PC-3 (cell line): ENCODE results near the gene WLS. TPM values are rescaled to one million over a fixed set of nuclear protein-coding genes. Genes with fewer than 3 reads are reported as not detected.

ENCODE experiments used
- ATAC-seq: fragments of 200-7000 bp; cut with Tn5 transposase; 2 replicates; pipeline ENCODE4 v1.9.1; 2020; ENCODE audit warnings: mild to moderate bottlenecking, moderate library complexity
- BruUV-seq: library from RNA; stranded (reverse); fragments of 400-500 nt; replicated peaks from 2 replicates; lab custom pipeline; 2021; lab: Mats Ljungman, UMichigan
- CTCF ChIA-PET: fragments of 300-600 bp; sonication (Branson Sonifier 250); formaldehyde crosslinking; loops from one replicate; lab custom pipeline; 2022; ENCODE audit warnings: antibody characterized with exemption; lab: Charles Lee
- POLR2A ChIA-PET: fragments of 300-600 bp; sonication (Branson Sonifier 250); formaldehyde crosslinking; loops from one replicate; lab custom pipeline; 2022; ENCODE audit warnings: antibody characterized with exemption; ENCODE audit not compliant: unreplicated experiment; lab: Charles Lee
- DNase-seq: peaks from one replicate; pipeline ENCODE4 v3.0.0-alpha.2; 2015
- H2AFZ ChIP-seq: fragments of 300-600 bp; sonication (generic); 2 replicates; pipeline ENCODE4 v1.6.0; 2016; ENCODE audit warnings: antibody characterized with exemption, low read length
- H3F3A ChIP-seq: fragments of 300-600 bp; sonication (generic); one replicate; pipeline ENCODE4 v1.6.0; 2017; ENCODE audit warnings: antibody characterized with exemption, low read length, control low read depth, mild to moderate bottlenecking; ENCODE audit not compliant: unreplicated experiment
- H3K27ac ChIP-seq: fragments of 300-600 bp; sonication (generic); 2 replicates; pipeline ENCODE4 v1.5.1; 2016; ENCODE audit warnings: mild to moderate bottlenecking, low read length
- H3K27me3 ChIP-seq: fragments of 300-600 bp; sonication (generic); 2 replicates; pipeline ENCODE4 v1.6.1; 2016; ENCODE audit warnings: low read length, mixed read lengths
- H3K36me3 ChIP-seq: fragments of 300-600 bp; sonication (generic); 2 replicates; pipeline ENCODE4 v1.6.1; 2016; ENCODE audit warnings: low read depth, mixed run types, low read length, mixed read lengths
- H3K4me1 ChIP-seq: fragments of 300-600 bp; sonication (generic); 2 replicates; pipeline ENCODE4 v1.5.1; 2016; ENCODE audit warnings: low read length; ENCODE audit not compliant: insufficient read depth
- H3K4me2 ChIP-seq: fragments of 300-600 bp; sonication (generic); 2 replicates; pipeline ENCODE4 v1.6.0; 2016; ENCODE audit warnings: low read length
- H3K4me3 ChIP-seq: fragments of 300-600 bp; sonication (generic); 2 replicates; pipeline ENCODE4 v1.5.1; 2016; ENCODE audit warnings: mild to moderate bottlenecking, low read length, mixed read lengths
- H3K79me2 ChIP-seq: fragments of 300-600 bp; sonication (generic); 2 replicates; pipeline ENCODE4 v1.6.1; 2017; ENCODE audit warnings: low read length, mixed read lengths
- H3K9ac ChIP-seq: fragments of 300-600 bp; sonication (generic); 2 replicates; pipeline ENCODE4 v1.6.0; 2016; ENCODE audit warnings: mild to moderate bottlenecking, low read length
- H3K9me2 ChIP-seq: fragments of 300-600 bp; sonication (generic); replicated peaks from 2 replicates; pipeline ENCODE4 v1.6.1; 2016; ENCODE audit warnings: mixed run types, low read length, mixed read lengths
- H3K9me3 ChIP-seq: fragments of 300-600 bp; sonication (generic); 2 replicates; pipeline ENCODE4 v1.6.1; 2016; ENCODE audit warnings: low read length, mixed read lengths
- H4K20me1 ChIP-seq: fragments of 300-600 bp; sonication (generic); 2 replicates; pipeline ENCODE4 v1.6.1; 2016; ENCODE audit warnings: low read length, mixed read lengths
- CTCF ChIP-seq: fragments of 300-600 bp; sonication (generic); conservative IDR thresholded peaks from 2 replicates; pipeline ENCODE4 v1.5.1; 2017; ENCODE audit warnings: antibody characterized with exemption, low read depth, mild to moderate bottlenecking, low read length
- EZH2 ChIP-seq: fragments of 300-600 bp; sonication (generic); IDR thresholded peaks from one replicate; pipeline ENCODE4 v1.6.1; 2017; ENCODE audit warnings: antibody characterized with exemption, mild to moderate bottlenecking, low read length; ENCODE audit not compliant: unreplicated experiment
- EZH2phosphoT487 ChIP-seq: fragments of 300-600 bp; sonication (generic); IDR thresholded peaks from 2 replicates; pipeline ENCODE4 v1.6.1; 2018; ENCODE audit warnings: mild to moderate bottlenecking, antibody characterized with exemption, low read length, borderline replicate concordance
- intact Hi-C: fragments of 100-400 bp; cut with micrococcal nuclease; formaldehyde crosslinking; loops from 2 replicates; pipeline ENCODE4 v1.9.0; 2023
- total RNA-seq: library from RNA; depleted of rRNA; stranded (reverse); fragments of >200 nt; gene quantifications from 2 replicates; pipeline ENCODE4 v1.2.3, GENCODE V29; 2014

The WLS gene
- total RNA-seq, 1 experiment from 2014 or later = 19.1 TPM

- TF ChIP-seq EZH2 (no peak), CTCF (no peak)
- Histone ChIP-seq H4K20me1 (no peaks in the 10 kb centered on the region), H3K4me2 (no peak overlapping the region), H3K9ac (no peak overlapping the region), H3K4me3 (no peak overlapping the region), H3K9me3 (no peaks in the 10 kb centered on the region), H3K79me2 (no peaks in the 10 kb centered on the region), H3K27ac (no peak overlapping the region), H3K36me3 (no peaks in the 10 kb centered on the region), H3K27me3 (no peaks in the 10 kb centered on the region), H3K4me1 (peaks cover 9% of the 10 kb centered on the region), H3K9me2 (no peaks in the 10 kb centered on the region), H2AFZ (no peak overlapping the region), H3F3A (no peaks in the 10 kb centered on the region)
- intact Hi-C loops = no loop called here
- BruUV-seq = no TSS peak
- DNase-seq = no peak
- ChIA-PET CTCF (no interaction called here), POLR2A (no interaction called here)
- no peak for ATAC-seq
Observed at GRCh38 chr1:68168545-68169171, 63.7 kb downstream of the WLS start.

GRCh38 chr1:68167211-68167610 is 65.1 kb downstream of the WLS start:
- H2AFZ ChIP-seq = no peak overlapping the region
- CTCF ChIA-PET = no interaction called here
- H3K27ac ChIP-seq = no peak overlapping the region
- no peaks in the 10 kb centered on the region for H3K36me3 ChIP-seq
- POLR2A ChIA-PET = no interaction called here
- no TSS peak for BruUV-seq
- H3K79me2 ChIP-seq = no peaks in the 10 kb centered on the region
- no peaks in the 10 kb centered on the region for H4K20me1 ChIP-seq
- H3K9me3 ChIP-seq = no peaks in the 10 kb centered on the region
- no peaks in the 10 kb centered on the region for H3K27me3 ChIP-seq
- H3K9me2 ChIP-seq = no peaks in the 10 kb centered on the region
- no peak overlapping the region for H3K9ac ChIP-seq
- TF ChIP-seq EZH2 = no peak
- no peak for TF ChIP-seq EZH2phosphoT487
- no peak for TF ChIP-seq CTCF
- H3F3A ChIP-seq = no peaks in the 10 kb centered on the region
- H3K4me2 ChIP-seq = no peak overlapping the region
- H3K4me1 ChIP-seq = no peaks in the 10 kb centered on the region
- H3K4me3 ChIP-seq = no peak overlapping the region
- no peak for DNase-seq
- intact Hi-C loops = no loop called here
- no peak for ATAC-seq

- no peaks in the 10 kb centered on the region for H3K27me3 ChIP-seq
- H2AFZ ChIP-seq = no peak overlapping the region
- H3K79me2 ChIP-seq = no peaks in the 10 kb centered on the region
- no peaks in the 10 kb centered on the region for H3K9me2 ChIP-seq
- no peak overlapping the region for H3K27ac ChIP-seq
- no peak for ATAC-seq
- H4K20me1 ChIP-seq = no peaks in the 10 kb centered on the region
- no peaks in the 10 kb centered on the region for H3F3A ChIP-seq
- H3K4me3 ChIP-seq = no peak overlapping the region
- ChIA-PET POLR2A (interaction anchor here (0.6 kb wide), 1 partner anchor 167 kb away, joined by 3 read pairs; no protein-coding TSS in a partner anchor), CTCF (no interaction called here)
- H3K9ac ChIP-seq = no peak overlapping the region
- BruUV-seq = no TSS peak
- no peak for TF ChIP-seq EZH2
- TF ChIP-seq EZH2phosphoT487 = no peak
- TF ChIP-seq CTCF = no peak
- no peak overlapping the region for H3K4me2 ChIP-seq
- DNase-seq = no peak
- H3K4me1 ChIP-seq = no peaks in the 10 kb centered on the region
- H3K36me3 ChIP-seq = no peaks in the 10 kb centered on the region
- H3K9me3 ChIP-seq = no peaks in the 10 kb centered on the region
- intact Hi-C loops = no loop called here
Observed at GRCh38 chr1:68166348-68166747, 66.0 kb downstream of the WLS start.
